ENCODE data around the gene MED12L. TPM values are rescaled to one million over a fixed set of nuclear protein-coding genes. Genes with fewer than 3 reads are reported as not detected.

MED12L gene
- total and polyA plus RNA-seq, 8 donors, result 0.08 to 0.88 (median 0.45) TPM

DNA sequence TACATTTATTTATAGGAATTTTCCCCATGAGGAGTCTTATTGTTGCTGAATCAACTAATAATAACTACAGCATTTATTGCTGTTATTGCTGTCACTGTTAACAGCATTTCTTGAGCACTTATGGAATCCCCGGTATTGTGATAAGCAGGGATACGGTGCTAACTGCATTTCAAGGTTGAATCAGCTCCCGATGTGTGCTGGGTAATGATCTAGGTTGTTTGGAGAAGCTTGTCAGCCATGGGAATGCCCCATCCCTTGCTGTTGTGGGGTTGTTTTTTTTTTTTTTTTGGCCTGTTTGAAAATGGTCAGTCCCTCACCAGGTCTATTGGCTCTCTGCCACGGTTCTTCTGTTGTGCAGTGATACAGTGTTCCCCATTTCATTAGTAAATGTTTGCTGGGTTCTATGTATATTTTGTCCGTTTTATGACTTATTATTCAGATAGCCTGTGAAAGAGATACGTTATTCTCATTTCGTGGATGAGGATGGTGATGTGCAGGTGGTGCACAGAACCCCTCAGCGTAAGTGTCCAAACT lies 48.5 kb downstream of the MED12L start:
- no peak for ATAC-seq
- Histone ChIP-seq H3K27me3 (no peaks in the 10 kb centered on the region), H3K4me3 (no peak overlapping the region), H3K36me3 (no peaks in the 10 kb centered on the region), H3K27ac (no peak overlapping the region), H3K4me1 (no peaks in the 10 kb centered on the region), H3K9me3 (no peaks in the 10 kb centered on the region)
- DNase-seq, result no peak
- intact Hi-C loops (cut with DNase I), result no loop called here
- TF ChIP-seq, protein P1, sequence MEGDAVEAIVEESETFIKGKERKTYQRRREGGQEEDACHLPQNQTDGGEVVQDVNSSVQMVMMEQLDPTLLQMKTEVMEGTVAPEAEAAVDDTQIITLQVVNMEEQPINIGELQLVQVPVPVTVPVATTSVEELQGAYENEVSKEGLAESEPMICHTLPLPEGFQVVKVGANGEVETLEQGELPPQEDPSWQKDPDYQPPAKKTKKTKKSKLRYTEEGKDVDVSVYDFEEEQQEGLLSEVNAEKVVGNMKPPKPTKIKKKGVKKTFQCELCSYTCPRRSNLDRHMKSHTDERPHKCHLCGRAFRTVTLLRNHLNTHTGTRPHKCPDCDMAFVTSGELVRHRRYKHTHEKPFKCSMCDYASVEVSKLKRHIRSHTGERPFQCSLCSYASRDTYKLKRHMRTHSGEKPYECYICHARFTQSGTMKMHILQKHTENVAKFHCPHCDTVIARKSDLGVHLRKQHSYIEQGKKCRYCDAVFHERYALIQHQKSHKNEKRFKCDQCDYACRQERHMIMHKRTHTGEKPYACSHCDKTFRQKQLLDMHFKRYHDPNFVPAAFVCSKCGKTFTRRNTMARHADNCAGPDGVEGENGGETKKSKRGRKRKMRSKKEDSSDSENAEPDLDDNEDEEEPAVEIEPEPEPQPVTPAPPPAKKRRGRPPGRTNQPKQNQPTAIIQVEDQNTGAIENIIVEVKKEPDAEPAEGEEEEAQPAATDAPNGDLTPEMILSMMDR (IDR thresholded peaks at IDR 0.05), result no peak
- 50 to 53% methylated on average over 8 of the region's 8 CpGs for WGBS, 2 donors
- no peak for FAIRE-seq

DNA sequence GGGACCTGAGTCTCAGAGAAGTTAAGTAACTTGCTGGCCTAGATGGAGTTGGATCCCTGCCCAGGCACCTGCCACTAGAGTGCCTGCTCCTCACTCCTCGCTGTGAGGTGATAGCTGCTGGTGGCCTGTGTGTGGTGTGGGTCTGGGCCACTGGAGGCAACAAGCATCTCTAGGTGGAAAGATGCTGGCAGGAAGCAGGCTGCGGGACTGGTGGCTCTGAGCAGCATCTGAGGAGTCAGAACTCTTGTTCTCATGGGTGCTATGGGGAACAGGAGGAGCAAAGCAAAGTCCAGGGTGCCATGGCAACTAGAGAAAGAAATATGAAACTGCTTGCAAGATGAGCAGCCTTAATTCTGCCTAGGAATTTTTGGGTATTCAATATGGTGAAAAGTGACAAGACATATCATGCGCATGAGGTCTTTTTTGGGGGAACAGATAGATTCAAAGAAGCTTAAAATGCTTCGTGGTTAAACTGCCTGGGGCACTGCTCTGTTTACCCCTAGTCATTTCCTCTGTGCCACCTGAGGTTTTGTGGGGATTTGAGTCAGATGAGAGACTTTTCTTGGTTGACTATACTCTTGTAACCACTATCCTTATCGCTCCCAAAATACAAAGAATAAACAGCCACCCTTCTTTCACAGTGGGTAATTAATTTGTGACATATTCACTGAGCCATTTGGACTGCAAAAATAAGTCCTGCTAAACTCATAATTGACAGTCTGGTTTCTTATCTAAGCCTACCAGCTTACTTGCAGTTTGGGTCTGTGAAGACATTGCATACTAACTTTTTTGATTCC lies 50.3 kb downstream of the MED12L start:
- ATAC-seq, result peak; percentile 53 to 70 (median 62)
- FAIRE-seq, result no peak
- H3K4me3 ChIP-seq, result no peak overlapping the region
- 51 to 58% methylated on average over 5 of the region's 5 CpGs for WGBS, 2 donors
- H3K27ac ChIP-seq, result no peak overlapping the region
- TF ChIP-seq, protein P1 (IDR thresholded peaks at IDR 0.05), result no peak
- H3K4me1 ChIP-seq, result no peaks in the 10 kb centered on the region
- no peaks in the 10 kb centered on the region for H3K9me3 ChIP-seq
- H3K27me3 ChIP-seq, result no peaks in the 10 kb centered on the region
- intact Hi-C loops (cut with DNase I), result no loop called here
- DNase-seq, result peak; percentile 38 to 66 (median 52)
- no peaks in the 10 kb centered on the region for H3K36me3 ChIP-seq

DNA sequence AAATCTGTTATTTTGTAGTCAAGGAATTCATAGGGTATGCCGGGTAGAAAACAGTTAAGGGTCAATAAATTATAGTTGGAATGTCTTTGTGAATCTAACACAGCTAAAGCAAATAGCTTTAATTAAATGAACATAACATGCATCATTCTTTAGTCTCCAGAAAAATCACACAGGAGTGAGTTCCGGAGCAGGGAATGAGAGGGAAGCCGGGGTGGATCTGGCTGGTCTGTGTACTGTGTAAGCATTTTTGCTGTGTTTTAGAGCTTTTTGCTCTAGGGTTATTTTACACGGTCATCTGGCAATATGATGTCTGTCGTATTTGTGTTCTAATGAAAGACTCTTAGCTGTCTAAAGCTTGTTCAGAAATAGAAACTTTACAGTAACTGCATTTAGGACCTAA lies 57.5 kb downstream of the MED12L start:
- WGBS, 2 donors, result 67 to 79% methylated on average over 5 of the region's 5 CpGs
- TF ChIP-seq, protein P1 (IDR thresholded peaks at IDR 0.05), result no peak
- no peak for FAIRE-seq
- no peak for DNase-seq
- no peaks in the 10 kb centered on the region for H3K27me3 ChIP-seq
- no peaks in the 10 kb centered on the region for H3K36me3 ChIP-seq
- intact Hi-C loops (cut with DNase I), result loop anchor here in 2 of 3 donors (5.0 to 10.0 kb wide), 4 partner anchors 216 to 358 kb away; no protein-coding TSS in a partner anchor
- ATAC-seq, result no peak
- H3K9me3 ChIP-seq, result no peaks in the 10 kb centered on the region
- peaks cover 0 to 5% (median 0%) of the 10 kb centered on the region in 3 donors for H3K4me1 ChIP-seq
- H3K4me3 ChIP-seq, result no peak overlapping the region
- H3K27ac ChIP-seq, result no peak overlapping the region

DNA sequence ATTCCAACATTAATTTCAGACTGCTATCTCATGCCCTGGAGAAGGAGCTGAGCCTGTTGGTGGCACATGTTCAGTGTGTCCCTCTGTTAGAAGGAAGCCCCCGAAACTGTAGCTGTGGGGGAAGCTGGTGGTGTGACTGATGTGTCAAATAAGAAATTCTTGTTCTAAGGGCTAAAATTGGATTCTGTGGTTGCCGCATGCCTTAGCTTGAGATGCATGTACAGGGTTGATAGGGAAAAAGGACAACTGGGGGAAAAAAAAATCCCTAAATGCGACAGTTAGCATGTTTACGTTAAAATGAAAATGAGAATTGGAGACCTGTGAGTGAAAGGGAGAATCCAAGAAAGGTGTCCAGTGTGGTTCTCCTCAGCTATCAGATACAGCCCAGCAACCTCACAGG lies 58.6 kb downstream of the MED12L start:
- H3K4me3 ChIP-seq, result no peak overlapping the region
- no peak overlapping the region for H3K27ac ChIP-seq
- no peaks in the 10 kb centered on the region for H3K36me3 ChIP-seq
- DNase-seq (no peak), FAIRE-seq (no peak), ATAC-seq (no peak)
- intact Hi-C loops (cut with DNase I), result loop anchor here in 2 of 3 donors (5.0 to 10.0 kb wide), 4 partner anchors 217 to 359 kb away; no protein-coding TSS in a partner anchor
- no peaks in the 10 kb centered on the region for H3K9me3 ChIP-seq
- H3K27me3 ChIP-seq, result no peaks in the 10 kb centered on the region
- WGBS, 2 donors, result 76 to 78% methylated on average over 4 of the region's 4 CpGs
- TF ChIP-seq, protein P1 (IDR thresholded peaks at IDR 0.05), result no peak
- H3K4me1 ChIP-seq, result peaks cover 0 to 5% (median 0%) of the 10 kb centered on the region in 3 donors

DNA sequence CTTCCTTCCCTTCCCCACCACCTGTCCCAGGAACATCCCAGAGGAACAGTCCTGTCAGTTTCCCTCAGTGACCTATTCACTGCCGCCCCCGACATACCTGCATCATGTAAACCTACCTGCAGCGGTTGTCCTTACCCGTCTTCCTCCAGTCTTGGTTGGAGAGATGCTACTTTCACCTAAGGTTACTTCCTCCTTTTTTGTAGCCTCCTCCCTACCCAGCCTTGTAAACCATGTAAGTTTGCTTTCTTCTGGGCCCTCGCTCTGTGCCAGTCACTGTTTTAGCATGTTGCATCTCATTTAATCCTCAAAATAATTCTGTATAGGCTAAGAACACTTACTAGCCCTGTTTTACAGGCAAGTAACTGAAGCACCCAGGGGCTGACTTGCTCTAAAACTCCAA lies 59.3 kb downstream of the MED12L start:
- Histone ChIP-seq H3K36me3 (no peaks in the 10 kb centered on the region), H3K27ac (no peak overlapping the region), H3K9me3 (no peaks in the 10 kb centered on the region), H3K4me3 (no peak overlapping the region), H3K4me1 (peaks cover 0 to 5% (median 0%) of the 10 kb centered on the region in 3 donors), H3K27me3 (no peaks in the 10 kb centered on the region)
- ATAC-seq (no peak), DNase-seq (no peak), FAIRE-seq (no peak)
- WGBS, 2 donors, result 91 to 94% methylated on average over 5 of the region's 5 CpGs
- TF ChIP-seq, protein P1 (IDR thresholded peaks at IDR 0.05), result no peak
- intact Hi-C loops (cut with DNase I), result loop anchor here in 2 of 3 donors (5.0 to 10.0 kb wide), 4 partner anchors 217 to 360 kb away; no protein-coding TSS in a partner anchor
